Parathyroid adenoma (tissue), 2 donors: ENCODE data around the gene USP12.

Experiments
- H2AFZ ChIP-seq: fragments of 300-600 bp; sonication (generic); one replicate; pipeline ENCODE4 v1.7.0; 2017; ENCODE audit warnings: antibody characterized with exemption, mild to moderate bottlenecking
- H3K27ac ChIP-seq: fragments of 300-600 bp; sonication (generic); one replicate; pipeline ENCODE4 v1.7.0; 2017
- H3K27me3 ChIP-seq: fragments of 300-600 bp; sonication (generic); one replicate; pipeline ENCODE4 v1.7.0; 2017; ENCODE audit warnings: low read length; ENCODE audit not compliant: control insufficient read depth, insufficient read depth
- H3K36me3 ChIP-seq: fragments of 300-600 bp; sonication (generic); one replicate; pipeline ENCODE4 v1.7.0; 2017; ENCODE audit warnings: low read length; ENCODE audit not compliant: control insufficient read depth, insufficient read depth
- H3K4me1 ChIP-seq: fragments of 300-600 bp; sonication (generic); one replicate; pipeline ENCODE4 v1.7.0; 2017; ENCODE audit warnings: control low read depth
- H3K4me2 ChIP-seq: fragments of 300-600 bp; sonication (generic); one replicate; pipeline ENCODE4 v1.7.0; 2017; ENCODE audit warnings: low read length
- H3K4me3 ChIP-seq: fragments of 300-600 bp; sonication (generic); one replicate; pipeline ENCODE4 v1.7.0; 2017; ENCODE audit warnings: low read depth, low read length
- H3K79me2 ChIP-seq: fragments of 300-600 bp; sonication (generic); one replicate; pipeline ENCODE4 v1.7.0; 2017; ENCODE audit warnings: control low read depth
- H3K9ac ChIP-seq: fragments of 300-600 bp; sonication (generic); one replicate; pipeline ENCODE4 v1.7.0; 2017; ENCODE audit warnings: mild to moderate bottlenecking
- H3K9me3 ChIP-seq: fragments of 300-600 bp; sonication (generic); one replicate; pipeline ENCODE4 v1.7.0; 2017; ENCODE audit warnings: low read length; ENCODE audit not compliant: control insufficient read depth
- TF ChIP-seq, protein P1 (sequence below): fragments of 300-600 bp; sonication (generic); IDR thresholded peaks from one replicate; pipeline ENCODE4 v1.7.0; 2017; ENCODE audit warnings: antibody characterized with exemption, mild to moderate bottlenecking
- donor health status: primary hyperparathyroidism.

USP12 gene

DNA sequence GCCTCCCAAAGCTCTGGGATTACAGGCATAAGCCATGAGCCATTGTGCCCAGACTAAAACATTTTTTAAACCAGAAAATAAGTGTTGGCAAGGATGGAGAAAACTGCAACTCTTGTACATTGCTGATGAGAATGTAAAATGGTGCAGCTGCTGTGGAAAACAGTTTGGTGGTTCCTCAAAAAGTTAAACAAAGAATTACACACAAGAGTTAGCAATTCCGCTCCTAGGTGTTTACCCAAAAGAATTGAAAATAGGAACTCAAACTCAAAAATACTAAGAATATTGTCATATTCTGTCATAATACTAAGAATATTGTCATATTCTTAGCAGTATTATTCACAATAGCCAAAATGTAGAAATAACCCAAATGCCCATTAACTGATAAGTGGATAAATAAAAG, 39.7 kb upstream of the USP12 start:
- Histone ChIP-seq H3K79me2 (no peaks in the 10 kb centered on the region), H3K9me3 (no peaks in the 10 kb centered on the region), H3K4me1 (no peaks in the 10 kb centered on the region), H3K4me3 (no peak overlapping the region), H3K27ac (no peak overlapping the region), H3K4me2 (no peak overlapping the region), H3K36me3 (no peaks in the 10 kb centered on the region), H2AFZ (no peak overlapping the region), H3K27me3 (no peaks in the 10 kb centered on the region), H3K9ac (no peak overlapping the region)
- TF ChIP-seq, protein P1, sequence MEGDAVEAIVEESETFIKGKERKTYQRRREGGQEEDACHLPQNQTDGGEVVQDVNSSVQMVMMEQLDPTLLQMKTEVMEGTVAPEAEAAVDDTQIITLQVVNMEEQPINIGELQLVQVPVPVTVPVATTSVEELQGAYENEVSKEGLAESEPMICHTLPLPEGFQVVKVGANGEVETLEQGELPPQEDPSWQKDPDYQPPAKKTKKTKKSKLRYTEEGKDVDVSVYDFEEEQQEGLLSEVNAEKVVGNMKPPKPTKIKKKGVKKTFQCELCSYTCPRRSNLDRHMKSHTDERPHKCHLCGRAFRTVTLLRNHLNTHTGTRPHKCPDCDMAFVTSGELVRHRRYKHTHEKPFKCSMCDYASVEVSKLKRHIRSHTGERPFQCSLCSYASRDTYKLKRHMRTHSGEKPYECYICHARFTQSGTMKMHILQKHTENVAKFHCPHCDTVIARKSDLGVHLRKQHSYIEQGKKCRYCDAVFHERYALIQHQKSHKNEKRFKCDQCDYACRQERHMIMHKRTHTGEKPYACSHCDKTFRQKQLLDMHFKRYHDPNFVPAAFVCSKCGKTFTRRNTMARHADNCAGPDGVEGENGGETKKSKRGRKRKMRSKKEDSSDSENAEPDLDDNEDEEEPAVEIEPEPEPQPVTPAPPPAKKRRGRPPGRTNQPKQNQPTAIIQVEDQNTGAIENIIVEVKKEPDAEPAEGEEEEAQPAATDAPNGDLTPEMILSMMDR: no peak

DNA sequence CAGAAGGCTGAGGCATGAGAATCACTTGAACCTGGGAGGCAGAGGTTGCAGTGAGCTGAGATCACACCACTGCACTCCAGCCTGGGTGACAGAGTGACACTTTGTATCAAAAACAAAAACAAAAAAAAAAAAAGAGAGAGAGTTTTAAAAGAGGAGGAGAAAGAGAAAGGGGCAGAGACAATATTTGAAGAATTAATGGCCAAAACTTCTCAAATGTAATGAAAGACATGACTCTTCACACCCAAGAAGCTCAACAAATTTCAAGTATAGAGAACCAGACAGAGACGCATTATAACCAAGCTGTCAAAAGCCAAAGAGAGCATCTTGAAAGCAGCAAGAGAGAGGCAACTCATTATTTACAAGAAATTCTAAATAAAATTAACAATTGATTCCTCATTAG, 36.9 kb upstream of the USP12 start:
- no peak overlapping the region for H3K4me3 ChIP-seq
- no peaks in the 10 kb centered on the region for H3K4me1 ChIP-seq
- no peak overlapping the region for H3K27ac ChIP-seq
- H3K27me3 ChIP-seq: no peaks in the 10 kb centered on the region
- no peak overlapping the region for H2AFZ ChIP-seq
- TF ChIP-seq, protein P1: no peak
- H3K36me3 ChIP-seq: no peaks in the 10 kb centered on the region
- H3K79me2 ChIP-seq: no peaks in the 10 kb centered on the region
- no peak overlapping the region for H3K4me2 ChIP-seq
- H3K9me3 ChIP-seq: no peaks in the 10 kb centered on the region
- H3K9ac ChIP-seq: no peak overlapping the region

DNA sequence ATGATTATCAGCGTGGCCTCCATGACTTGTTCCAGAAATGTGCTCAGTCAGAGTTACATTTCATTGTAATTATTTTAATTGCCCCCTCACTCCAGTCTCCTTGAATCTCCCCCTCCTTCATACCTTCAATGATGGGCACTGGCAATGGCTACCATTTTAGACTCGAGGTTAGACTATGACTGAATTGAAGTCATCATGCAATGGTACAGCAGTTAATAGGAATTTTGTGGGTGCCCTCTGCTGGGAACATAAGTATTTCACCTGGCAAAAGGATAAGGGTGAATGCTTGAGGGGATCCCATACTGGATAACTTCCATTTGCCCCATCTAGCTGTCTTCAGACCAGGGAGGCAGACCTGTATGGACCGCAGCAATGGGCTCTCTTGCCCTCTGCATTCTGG, 32.2 kb upstream of the USP12 start:
- no peak overlapping the region for H2AFZ ChIP-seq
- no peaks in the 10 kb centered on the region for H3K36me3 ChIP-seq
- no peaks in the 10 kb centered on the region for H3K79me2 ChIP-seq
- H3K9me3 ChIP-seq: no peaks in the 10 kb centered on the region
- no peaks in the 10 kb centered on the region for H3K27me3 ChIP-seq
- TF ChIP-seq, protein P1: no peak
- H3K9ac ChIP-seq: no peak overlapping the region
- no peak overlapping the region for H3K4me3 ChIP-seq
- H3K27ac ChIP-seq: no peak overlapping the region
- H3K4me2 ChIP-seq: no peak overlapping the region
- no peaks in the 10 kb centered on the region for H3K4me1 ChIP-seq

DNA sequence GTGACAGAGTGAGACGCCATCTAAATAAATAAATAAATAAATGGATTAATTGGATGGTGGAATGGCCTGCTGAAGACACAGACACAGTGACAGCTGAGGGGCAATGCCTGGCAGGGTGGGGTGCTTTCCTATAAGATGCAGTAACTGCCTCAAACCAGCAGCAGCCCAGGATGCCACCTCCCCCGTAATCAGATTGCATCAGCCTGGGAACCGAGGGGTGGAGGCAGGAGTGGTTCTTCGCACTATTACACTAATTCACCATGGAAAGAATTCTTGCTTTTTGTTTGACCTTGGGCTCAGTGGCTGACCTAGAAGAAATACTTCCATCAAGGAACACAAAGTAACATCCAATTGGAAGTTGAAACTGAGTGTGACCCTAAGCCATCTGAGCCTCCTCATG, 31.6 kb upstream of the USP12 start:
- no peaks in the 10 kb centered on the region for H3K27me3 ChIP-seq
- H3K79me2 ChIP-seq: no peaks in the 10 kb centered on the region
- H2AFZ ChIP-seq: no peak overlapping the region
- no peak overlapping the region for H3K9ac ChIP-seq
- no peaks in the 10 kb centered on the region for H3K4me1 ChIP-seq
- no peaks in the 10 kb centered on the region for H3K9me3 ChIP-seq
- no peak overlapping the region for H3K4me2 ChIP-seq
- TF ChIP-seq, protein P1: no peak
- no peak overlapping the region for H3K4me3 ChIP-seq
- no peaks in the 10 kb centered on the region for H3K36me3 ChIP-seq
- H3K27ac ChIP-seq: no peak overlapping the region

DNA sequence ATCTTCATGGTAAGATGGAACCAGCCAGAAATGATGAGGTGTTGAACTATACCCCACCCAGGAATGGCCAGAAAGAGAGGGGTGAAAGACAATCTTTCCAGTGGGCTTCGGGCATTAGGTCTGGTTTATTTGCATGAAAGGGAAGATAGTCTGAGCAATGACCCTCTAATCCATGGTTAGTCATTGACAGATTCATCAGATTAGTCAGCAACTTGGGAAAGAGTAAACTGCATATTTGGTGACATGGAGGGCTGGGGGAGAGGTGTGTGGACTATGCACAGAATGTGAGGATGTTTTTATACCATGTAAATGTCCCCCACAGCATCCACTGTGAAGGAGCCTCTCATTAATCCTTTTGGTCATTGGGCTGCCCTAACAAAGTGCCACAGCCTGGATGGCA, 30.1 kb upstream of the USP12 start:
- Histone ChIP-seq H3K79me2 (no peaks in the 10 kb centered on the region), H3K4me2 (no peak overlapping the region), H3K9me3 (no peaks in the 10 kb centered on the region), H3K4me1 (no peaks in the 10 kb centered on the region), H3K9ac (no peak overlapping the region), H3K27me3 (no peaks in the 10 kb centered on the region), H3K36me3 (no peaks in the 10 kb centered on the region), H3K4me3 (no peak overlapping the region), H2AFZ (no peak overlapping the region), H3K27ac (no peak overlapping the region)
- TF ChIP-seq, protein P1: no peak
